A549 (cell line): Measurements from ENCODE around the gene SLC18A3. TPM values are rescaled to one million over a fixed set of nuclear protein-coding genes. Genes with fewer than 3 reads are reported as not detected.

Experiments
- ATAC-seq, 2 experiments: fragments of 200-7000 bp in 1 of 2; fragments of >200 bp in 1 of 2; cut with Nextera tagmentation in 1 of 2; cut with Tn5 transposase in 1 of 2; 3 replicates each; pipeline versions ENCODE4 v1.8.0 to v1.9.1; 2018 to 2020; ENCODE audit warnings: mild to moderate bottlenecking in 1 of 2, moderate library complexity in 1 of 2
- CTCF ChIA-PET: fragments of 300-600 bp; sonication (Branson Sonifier 250); formaldehyde crosslinking; extraction: SDS; loops from one replicate; lab custom pipeline; 2021; ENCODE audit warnings: antibody characterized with exemption, inconsistent platforms; lab: Yijun Ruan, JAX
- POLR2A ChIA-PET: fragments of 350-600 bp; formaldehyde crosslinking; extraction: SDS; loops from one replicate; lab custom pipeline; 2021; ENCODE audit warnings: antibody characterized with exemption, inconsistent platforms; lab: Yijun Ruan, JAX
- DNase-seq, 2 experiments: peaks; one replicate each; pipeline versions ENCODE4 v3.0.0 to v3.0.0-alpha.2; 2011 to 2016; ENCODE audit warnings: low read depth in 1 of 2, low spot score in 1 of 2
- FAIRE-seq: peaks from 2 replicates; lab custom pipeline; 2011; peaks lifted over from hg19 to GRCh38; lab: Jason Lieb, UNC
- H3K27ac ChIP-seq, 2 experiments: fragments of >200 bp; sonication (Bioruptor Twin); formaldehyde crosslinking; 3 replicates each; pipeline ENCODE4 v1.5.1; 2016 to 2017
- H3K4me1 ChIP-seq: fragments of >200 bp; sonication (Bioruptor Twin); formaldehyde crosslinking; 3 replicates; pipeline ENCODE4 v1.6.1; 2016
- H3K4me2 ChIP-seq: fragments of >200 bp; sonication (Bioruptor Twin); formaldehyde crosslinking; 3 replicates; pipeline ENCODE4 v1.6.1; 2016
- H3K4me3 ChIP-seq: fragments of >200 bp; sonication (Bioruptor Twin); formaldehyde crosslinking; 3 replicates; pipeline ENCODE4 v1.5.1; 2016
- H3K9me3 ChIP-seq: fragments of >200 bp; sonication (Bioruptor Twin); formaldehyde crosslinking; 3 replicates; pipeline ENCODE4 v1.6.1; 2016
- CBX8 ChIP-seq: fragments of 200-600 bp; sonication (generic); IDR thresholded peaks from 2 replicates; pipeline ENCODE4 v1.6.1; 2016
- CEBPB ChIP-seq, 2 experiments: fragments of >200 bp in 1 of 2; sonication (Bioruptor Twin) in 1 of 2; formaldehyde crosslinking in 1 of 2; IDR thresholded peaks; 2 replicates each; pipeline ENCODE4 v1.6.1; 2012 to 2016
- CHD4 ChIP-seq: fragments of 200-600 bp; sonication (generic); IDR thresholded peaks from 2 replicates; pipeline ENCODE4 v1.6.1; 2016; ENCODE audit warnings: antibody characterized with exemption, mild to moderate bottlenecking, borderline replicate concordance
- EHF ChIP-seq: fragments of 250-450 bp; sonication (Bioruptor Pico); IDR thresholded peaks from 2 replicates; pipeline ENCODE4 v1.5.0; 2020; ENCODE audit warnings: mild to moderate bottlenecking
- ESRRA ChIP-seq: fragments of 150-350 bp; IDR thresholded peaks from 2 replicates; pipeline ENCODE4 v1.6.1; 2014; ENCODE audit warnings: mild to moderate bottlenecking, low read length, borderline replicate concordance
- FOSB ChIP-seq: fragments of 250-450 bp; sonication (Bioruptor Pico); IDR thresholded peaks from 2 replicates; pipeline ENCODE4 v1.5.0; 2020; ENCODE audit warnings: mild to moderate bottlenecking, moderate library complexity
- HEYL ChIP-seq: fragments of 250-450 bp; sonication (Bioruptor Pico); IDR thresholded peaks from 2 replicates; pipeline ENCODE4 v1.8.0; 2021; ENCODE audit warnings: mild to moderate bottlenecking, moderate library complexity
- HOXA7 ChIP-seq: fragments of 250-450 bp; sonication (Bioruptor Pico); IDR thresholded peaks from 2 replicates; pipeline ENCODE4 v1.5.0; 2020; ENCODE audit warnings: mild to moderate bottlenecking, moderate library complexity
- HOXB13 ChIP-seq: fragments of 250-450 bp; sonication (Bioruptor Pico); IDR thresholded peaks from 2 replicates; pipeline ENCODE4 v1.5.0; 2020; ENCODE audit warnings: low read depth, mild to moderate bottlenecking, moderate library complexity
- JUNB ChIP-seq: fragments of >200 bp; sonication (Bioruptor Twin); formaldehyde crosslinking; IDR thresholded peaks from 2 replicates; pipeline ENCODE4 v1.6.1; 2016
- KDM1A ChIP-seq: fragments of 200-600 bp; sonication (generic); IDR thresholded peaks from 2 replicates; pipeline ENCODE4 v1.6.1; 2016; ENCODE audit warnings: low read depth, mild to moderate bottlenecking
- MYC ChIP-seq: IDR thresholded peaks from 2 replicates; pipeline ENCODE4 v1.6.1; 2012; ENCODE audit warnings: mild to moderate bottlenecking, inconsistent platforms, low read length, improper control_type of control experiment, borderline replicate concordance
- NFE2L2 ChIP-seq: fragments of 150-350 bp; conservative IDR thresholded peaks from 2 replicates; pipeline ENCODE4 v1.6.1; 2014; ENCODE audit warnings: low read length
- POLR2AphosphoS2 ChIP-seq: conservative IDR thresholded peaks from 2 replicates; pipeline ENCODE4 v1.6.1; 2012; ENCODE audit warnings: low read length, improper control_type of control experiment, inconsistent platforms
- RARB ChIP-seq: fragments of 250-450 bp; sonication (Bioruptor Pico); IDR thresholded peaks from 2 replicates; pipeline ENCODE4 v1.8.0; 2021; ENCODE audit warnings: mild to moderate bottlenecking, moderate library complexity
- RNF2 ChIP-seq: fragments of 200-600 bp; sonication (generic); IDR thresholded peaks from 2 replicates; pipeline ENCODE4 v1.6.1; 2016; ENCODE audit warnings: low read depth, mild to moderate bottlenecking, antibody characterized with exemption, moderate library complexity, borderline replicate concordance
- ZC3H11A ChIP-seq: fragments of 450-650 bp; IDR thresholded peaks from 2 replicates; pipeline ENCODE4 v1.6.1; 2014; ENCODE audit warnings: antibody characterized with exemption, mild to moderate bottlenecking
- ZSCAN20 ChIP-seq: fragments of 250-450 bp; sonication (Bioruptor Pico); IDR thresholded peaks from 2 replicates; pipeline ENCODE4 v1.8.0; 2022; ENCODE audit warnings: mild to moderate bottlenecking, moderate library complexity
- WGBS: methylation state at CpG from one replicate; pipeline ENCODE4 v1.1.6; 2017; ENCODE audit errors: missing lambda C conversion rate; 5-methylcytosine and 5-hydroxymethylcytosine counted together
- polyA plus RNA-seq, 4 experiments: library from polyadenylated mRNA; depleted of rRNA in 3 of 4; stranded (reverse); fragments of >200 nt; fragmentation: RNase III in 1 of 4; extraction: RNeasy Plus Mini Kit Qiagen cat#74134 plus additional on column Dnase treatment in 1 of 4; gene quantifications; 2 replicates in 3 of 4; 3 replicates in 1 of 4; pipeline ENCODE4 v1.2.3, GENCODE V29; 2011 to 2017
- TF ChIP-seq, protein P1 (sequence below): fragments of 250-450 bp; sonication (Bioruptor Pico); IDR thresholded peaks from 2 replicates; pipeline ENCODE4 v1.5.0; 2020; ENCODE audit warnings: low read depth, mild to moderate bottlenecking, moderate library complexity
- TF ChIP-seq, protein P2 (sequence below): fragments of >200 bp; sonication (Bioruptor Twin); formaldehyde crosslinking; IDR thresholded peaks from 2 replicates; pipeline ENCODE4 v1.6.1; 2016
- TF ChIP-seq, protein P3 (sequence below): fragments of 200-600 bp; sonication (generic); IDR thresholded peaks from 2 replicates; pipeline ENCODE4 v1.6.1; 2016; ENCODE audit warnings: antibody characterized with exemption, mild to moderate bottlenecking, moderate library complexity
- TF ChIP-seq, protein P4 (sequence below): IDR thresholded peaks from 2 replicates; pipeline ENCODE4 v1.6.1; 2012

SLC18A3 gene
- polyA plus RNA-seq, 2 of the 4 experiments (the other 2 are of a cell fraction) = not detected

DNA sequence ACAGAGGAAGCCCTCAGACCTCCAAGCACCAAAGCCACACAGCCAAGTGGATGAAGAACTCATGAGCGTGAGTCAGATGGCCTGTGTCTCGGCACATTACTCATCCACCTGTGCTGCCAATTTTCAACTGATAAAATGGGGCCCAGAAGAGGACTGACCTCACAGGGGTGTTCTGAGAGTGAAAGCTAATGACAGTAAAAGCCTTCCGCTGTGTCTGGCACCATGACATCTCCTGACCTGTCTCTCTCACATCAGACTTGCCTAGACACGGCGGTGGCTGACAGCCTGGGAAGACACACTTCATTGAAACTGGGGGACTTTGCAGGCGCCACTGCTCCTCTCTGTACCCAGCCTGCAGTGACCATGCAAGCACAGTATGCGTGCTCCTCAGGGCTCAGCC lies 8.3 kb upstream of the SLC18A3 start (continued):
- TF ChIP-seq, protein P1, sequence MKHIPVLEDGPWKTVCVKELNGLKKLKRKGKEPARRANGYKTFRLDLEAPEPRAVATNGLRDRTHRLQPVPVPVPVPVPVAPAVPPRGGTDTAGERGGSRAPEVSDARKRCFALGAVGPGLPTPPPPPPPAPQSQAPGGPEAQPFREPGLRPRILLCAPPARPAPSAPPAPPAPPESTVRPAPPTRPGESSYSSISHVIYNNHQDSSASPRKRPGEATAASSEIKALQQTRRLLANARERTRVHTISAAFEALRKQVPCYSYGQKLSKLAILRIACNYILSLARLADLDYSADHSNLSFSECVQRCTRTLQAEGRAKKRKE (CRISPR knock-in tag) = no peak
- TF ChIP-seq HEYL (CRISPR knock-in tag) = no peak

DNA sequence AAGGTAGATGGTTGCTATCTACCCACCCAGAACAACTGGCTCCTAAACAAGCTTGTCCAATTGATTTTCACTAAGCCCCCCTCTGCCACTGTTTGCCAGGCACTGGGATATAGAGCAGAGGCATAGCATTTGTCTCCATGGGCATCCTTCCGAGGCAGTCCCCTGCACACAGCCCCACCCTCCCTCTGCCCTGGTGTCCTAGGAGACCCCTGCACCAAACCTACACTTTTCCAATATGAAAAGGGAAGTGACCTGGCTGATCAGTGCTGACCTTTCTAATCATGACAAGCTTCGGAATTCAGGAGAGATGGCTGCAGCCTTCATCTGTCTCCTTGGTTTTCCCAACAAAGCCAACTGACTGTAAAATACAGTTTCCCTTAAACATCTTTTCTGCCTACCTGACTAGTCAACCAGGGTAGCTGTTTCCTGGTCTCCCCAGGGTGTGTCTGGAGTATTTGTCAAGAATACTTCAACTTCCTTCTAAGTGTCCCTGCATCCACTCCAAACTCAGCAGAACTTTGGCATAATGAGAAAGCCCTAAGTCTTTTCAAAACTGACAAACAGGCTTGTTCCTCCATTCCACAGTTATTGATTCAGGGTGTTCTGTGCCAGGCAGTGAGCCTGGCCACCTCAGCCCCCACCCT lies 7.6 kb upstream of the SLC18A3 start:
- Histone ChIP-seq H3K4me2 (no peak overlapping the region), H3K4me1 (no peaks in the 10 kb centered on the region; the same call in 2 of the 3 replicates), H3K27ac (no peak overlapping the region), H3K4me3 (no peak overlapping the region), H3K9me3 (no peaks in the 10 kb centered on the region)
- no peak for FAIRE-seq
- CTCF ChIA-PET = interaction anchor here (7.2 kb wide), 1 partner anchor 8 kb away, joined by 51 read pairs; no protein-coding TSS in a partner anchor
- DNase-seq = no peak
- POLR2A ChIA-PET = no interaction called here
- 16% methylated on average over 2 of the region's 2 CpGs for WGBS
- TF ChIP-seq, protein P2, sequence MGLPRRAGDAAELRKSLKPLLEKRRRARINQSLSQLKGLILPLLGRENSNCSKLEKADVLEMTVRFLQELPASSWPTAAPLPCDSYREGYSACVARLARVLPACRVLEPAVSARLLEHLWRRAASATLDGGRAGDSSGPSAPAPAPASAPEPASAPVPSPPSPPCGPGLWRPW = no peak
- TF ChIP-seq, protein P3, sequence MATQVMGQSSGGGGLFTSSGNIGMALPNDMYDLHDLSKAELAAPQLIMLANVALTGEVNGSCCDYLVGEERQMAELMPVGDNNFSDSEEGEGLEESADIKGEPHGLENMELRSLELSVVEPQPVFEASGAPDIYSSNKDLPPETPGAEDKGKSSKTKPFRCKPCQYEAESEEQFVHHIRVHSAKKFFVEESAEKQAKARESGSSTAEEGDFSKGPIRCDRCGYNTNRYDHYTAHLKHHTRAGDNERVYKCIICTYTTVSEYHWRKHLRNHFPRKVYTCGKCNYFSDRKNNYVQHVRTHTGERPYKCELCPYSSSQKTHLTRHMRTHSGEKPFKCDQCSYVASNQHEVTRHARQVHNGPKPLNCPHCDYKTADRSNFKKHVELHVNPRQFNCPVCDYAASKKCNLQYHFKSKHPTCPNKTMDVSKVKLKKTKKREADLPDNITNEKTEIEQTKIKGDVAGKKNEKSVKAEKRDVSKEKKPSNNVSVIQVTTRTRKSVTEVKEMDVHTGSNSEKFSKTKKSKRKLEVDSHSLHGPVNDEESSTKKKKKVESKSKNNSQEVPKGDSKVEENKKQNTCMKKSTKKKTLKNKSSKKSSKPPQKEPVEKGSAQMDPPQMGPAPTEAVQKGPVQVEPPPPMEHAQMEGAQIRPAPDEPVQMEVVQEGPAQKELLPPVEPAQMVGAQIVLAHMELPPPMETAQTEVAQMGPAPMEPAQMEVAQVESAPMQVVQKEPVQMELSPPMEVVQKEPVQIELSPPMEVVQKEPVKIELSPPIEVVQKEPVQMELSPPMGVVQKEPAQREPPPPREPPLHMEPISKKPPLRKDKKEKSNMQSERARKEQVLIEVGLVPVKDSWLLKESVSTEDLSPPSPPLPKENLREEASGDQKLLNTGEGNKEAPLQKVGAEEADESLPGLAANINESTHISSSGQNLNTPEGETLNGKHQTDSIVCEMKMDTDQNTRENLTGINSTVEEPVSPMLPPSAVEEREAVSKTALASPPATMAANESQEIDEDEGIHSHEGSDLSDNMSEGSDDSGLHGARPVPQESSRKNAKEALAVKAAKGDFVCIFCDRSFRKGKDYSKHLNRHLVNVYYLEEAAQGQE = no peak
- no peak for TF ChIP-seq ESRRA
- TF ChIP-seq CEBPB (IDR thresholded peaks at IDR 0.05) = no peak
- TF ChIP-seq JUNB = no peak
- no peak for TF ChIP-seq NFE2L2
- no peak for TF ChIP-seq CHD4
- no peak for TF ChIP-seq HOXB13 (CRISPR knock-in tag)
- TF ChIP-seq KDM1A = no peak
- ATAC-seq = no peak

DNA sequence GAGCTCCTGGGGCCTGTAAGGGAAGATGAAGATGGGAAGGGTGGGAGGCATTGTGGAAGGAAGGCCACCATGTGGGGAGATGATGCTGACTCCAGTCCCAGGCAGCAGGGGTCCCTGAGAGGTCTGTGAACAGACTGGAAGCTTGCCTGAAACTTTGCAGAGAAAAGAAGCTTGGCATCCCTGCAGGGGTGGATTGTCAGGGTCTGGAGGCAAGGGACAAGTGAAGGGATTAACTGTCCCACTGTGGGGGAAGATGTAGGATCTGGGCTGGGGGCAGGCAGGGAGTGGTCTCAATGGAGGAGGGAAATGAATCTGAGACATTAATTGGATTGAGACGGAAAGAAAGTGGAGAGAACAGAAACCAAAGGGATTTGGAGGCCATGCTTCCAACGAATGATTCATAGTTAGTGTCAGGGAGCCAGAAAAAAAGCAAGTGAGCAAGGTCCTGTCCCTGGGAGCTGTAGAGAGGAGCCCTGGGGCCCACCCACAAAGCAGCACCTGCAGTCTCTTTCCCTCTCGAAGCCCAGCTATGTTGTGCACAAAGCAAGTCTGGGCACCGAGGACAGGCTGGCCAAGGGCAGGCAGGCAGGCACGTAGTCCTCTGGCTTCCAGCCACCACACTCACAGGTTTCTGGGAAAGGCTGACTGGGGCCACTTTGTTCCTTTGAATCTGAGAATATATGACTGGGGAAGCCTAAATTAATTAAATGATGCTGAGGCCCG lies 4.7 kb upstream of the SLC18A3 start:
- POLR2A ChIA-PET = no interaction called here
- WGBS = 2% methylated on average over 6 of the region's 6 CpGs

More for the DNA sequence above, 4.7 kb upstream of the SLC18A3 start:
- CTCF ChIA-PET = interaction anchor here (0.6 to 7.2 kb wide), 3 partner anchors 11 to 41 kb away, joined by 4 to 51 read pairs (median 5); no protein-coding TSS in a partner anchor
- TF ChIP-seq HOXA7 (CRISPR knock-in tag) = no peak
- no peak for TF ChIP-seq CBX8
- TF ChIP-seq RNF2 = no peak
- TF ChIP-seq POLR2AphosphoS2 = no peak
- no peak for TF ChIP-seq ZSCAN20 (CRISPR knock-in tag)
- no peak for TF ChIP-seq EHF (CRISPR knock-in tag)
- TF ChIP-seq ZC3H11A = no peak
- TF ChIP-seq RARB = no peak
- TF ChIP-seq, protein P4, sequence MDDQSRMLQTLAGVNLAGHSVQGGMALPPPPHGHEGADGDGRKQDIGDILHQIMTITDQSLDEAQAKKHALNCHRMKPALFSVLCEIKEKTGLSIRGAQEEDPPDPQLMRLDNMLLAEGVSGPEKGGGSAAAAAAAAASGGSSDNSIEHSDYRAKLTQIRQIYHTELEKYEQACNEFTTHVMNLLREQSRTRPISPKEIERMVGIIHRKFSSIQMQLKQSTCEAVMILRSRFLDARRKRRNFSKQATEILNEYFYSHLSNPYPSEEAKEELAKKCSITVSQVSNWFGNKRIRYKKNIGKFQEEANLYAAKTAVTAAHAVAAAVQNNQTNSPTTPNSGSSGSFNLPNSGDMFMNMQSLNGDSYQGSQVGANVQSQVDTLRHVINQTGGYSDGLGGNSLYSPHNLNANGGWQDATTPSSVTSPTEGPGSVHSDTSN = no peak
- no peak for TF ChIP-seq NFE2L2
- TF ChIP-seq FOSB (CRISPR knock-in tag) = no peak
- no peak for TF ChIP-seq MYC
- ATAC-seq (no peak), DNase-seq (no peak), FAIRE-seq (no peak)
- Histone ChIP-seq H3K4me3 (no peak overlapping the region), H3K27ac (no peak overlapping the region), H3K4me1 (no peaks in the 10 kb centered on the region; the same call in 2 of the 3 replicates), H3K4me2 (no peak overlapping the region), H3K9me3 (no peaks in the 10 kb centered on the region)
